Kidney (tissue), 14 donors: ENCODE measurements around the gene PSMD10. TPM values are rescaled to one million over a fixed set of nuclear protein-coding genes. Genes with fewer than 3 reads are reported as not detected.

Source experiments
- DNase-seq, 5 donors: peaks; one replicate each; pipeline ENCODE4 v3.0.0-alpha.2; 2013 to 2020
- FAIRE-seq: peaks from 2 replicates; lab custom pipeline; 2012; peaks lifted over from hg19 to GRCh38; lab: Jason Lieb, UNC
- H3K27ac ChIP-seq, 2 donors: one replicate each; pipeline ENCODE4 v1.7.0; 2013; ENCODE audit warnings: low read depth in 2 of 2, low read length in 2 of 2, inconsistent platforms in 1 of 2
- H3K27me3 ChIP-seq: one replicate; pipeline ENCODE4 v1.7.1; 2013; ENCODE audit warnings: low read length, inconsistent platforms; ENCODE audit not compliant: control insufficient read depth, insufficient read depth
- H3K36me3 ChIP-seq, 3 donors: one replicate each; pipeline versions ENCODE4 v1.7.0 to v1.7.1; 2013; ENCODE audit warnings: low read length in 3 of 3, control low read depth in 1 of 3, inconsistent platforms in 1 of 3; ENCODE audit not compliant: insufficient read depth in 3 of 3, control insufficient read depth in 2 of 3
- H3K4me1 ChIP-seq, 3 donors: one replicate each; pipeline versions ENCODE4 v1.7.0 to v1.7.1; 2013; ENCODE audit warnings: low read length in 3 of 3, inconsistent platforms in 1 of 3, low read depth in 1 of 3; ENCODE audit not compliant: control insufficient read depth in 2 of 3, insufficient read depth in 2 of 3
- H3K4me3 ChIP-seq, 3 donors: one replicate each; pipeline versions ENCODE4 v1.7.0 to v1.8.1; 2013; ENCODE audit warnings: low read length in 3 of 3, control low read depth in 1 of 3, inconsistent platforms in 1 of 3
- H3K9ac ChIP-seq, 3 donors: one replicate each; pipeline versions ENCODE4 v1.7.0 to v1.7.1; 2013; ENCODE audit warnings: low read length in 3 of 3, control low read depth in 1 of 3, inconsistent platforms in 1 of 3
- H3K9me3 ChIP-seq, 3 donors: one replicate each; pipeline versions ENCODE4 v1.7.0 to v1.7.1; 2013; ENCODE audit warnings: low read length in 3 of 3, control low read depth in 1 of 3, inconsistent platforms in 1 of 3; ENCODE audit not compliant: control insufficient read depth in 2 of 3, insufficient read depth in 1 of 3
- intact Hi-C: fragments of 100-400 bp; cut with DNase I; formaldehyde crosslinking; loops from one replicate; pipeline ENCODE4 v1.11.1; 2022
- polyA plus RNA-seq: library from polyadenylated mRNA; stranded (reverse); fragments of 350-450 nt; fragmentation: Illumina TruSeq; extraction: RNeasy Lipid Tissue Mini Kit (QIAGEN cat#74804); gene quantifications from one replicate; pipeline ENCODE4 v1.2.3, GENCODE V29; 2014; ENCODE audit warnings: low read depth, low replicate concordance; ENCODE audit not compliant: insufficient read depth
- total RNA-seq: library from RNA; stranded (reverse); fragmentation: NEBNext Ultra II Directional; extraction: Animal tissue kit (Norgen Biotek cat#: 25700); gene quantifications from one replicate; pipeline ENCODE4 v1.2.1, GENCODE V29; 2021
- TF ChIP-seq, protein P1 (sequence below): IDR thresholded peaks from 3 replicates; pipeline ENCODE4 v1.5.1; 2012; ENCODE audit warnings: mild to moderate bottlenecking, moderate library complexity, borderline replicate concordance; ENCODE audit not compliant: insufficient read depth; ENCODE audit errors: extremely low read depth
- donor health status: control.
- donor health status: control.
- donor health status: control.
- donor health status: control.
- donor health status: control.
- donor health status: DM: yes; HTN: yes; CAD: no.
- donor health status: Normal renal cell carcinoma (clear cell type).

The PSMD10 gene
- total and polyA plus RNA-seq, 2 donors from 2014 or later: 32.7 to 36.1 TPM

DNA sequence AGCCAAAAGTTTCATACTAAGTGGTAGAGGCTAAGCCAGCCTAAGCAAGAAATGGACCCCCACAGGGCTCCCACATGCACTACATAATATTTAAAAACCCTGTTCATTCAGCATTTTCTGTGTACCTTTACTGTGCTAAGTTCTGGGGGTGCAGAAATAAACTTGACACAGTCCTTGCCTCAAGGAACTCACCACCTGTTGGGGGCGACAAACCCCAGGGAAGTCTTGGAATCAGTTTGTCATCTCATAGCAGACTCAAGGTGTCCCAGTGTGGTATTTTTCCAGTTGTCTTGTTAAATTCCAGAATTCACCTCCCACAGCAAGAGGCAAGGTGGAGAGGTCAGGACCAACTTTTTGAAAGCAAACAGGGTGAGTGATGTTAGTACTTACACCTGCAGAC, 43.4 kb upstream of the PSMD10 start:
- intact Hi-C loops: no loop called here
- no peak for FAIRE-seq
- no peak overlapping the region for H3K4me3 ChIP-seq
- H3K9me3 ChIP-seq: no peaks in the 10 kb centered on the region
- peaks cover 0 to 6% (median 4%) of the 10 kb centered on the region in 3 donors for H3K36me3 ChIP-seq
- H3K27ac ChIP-seq: no peak overlapping the region
- H3K9ac ChIP-seq: no peak overlapping the region
- DNase-seq: no peak
- TF ChIP-seq, protein P1, sequence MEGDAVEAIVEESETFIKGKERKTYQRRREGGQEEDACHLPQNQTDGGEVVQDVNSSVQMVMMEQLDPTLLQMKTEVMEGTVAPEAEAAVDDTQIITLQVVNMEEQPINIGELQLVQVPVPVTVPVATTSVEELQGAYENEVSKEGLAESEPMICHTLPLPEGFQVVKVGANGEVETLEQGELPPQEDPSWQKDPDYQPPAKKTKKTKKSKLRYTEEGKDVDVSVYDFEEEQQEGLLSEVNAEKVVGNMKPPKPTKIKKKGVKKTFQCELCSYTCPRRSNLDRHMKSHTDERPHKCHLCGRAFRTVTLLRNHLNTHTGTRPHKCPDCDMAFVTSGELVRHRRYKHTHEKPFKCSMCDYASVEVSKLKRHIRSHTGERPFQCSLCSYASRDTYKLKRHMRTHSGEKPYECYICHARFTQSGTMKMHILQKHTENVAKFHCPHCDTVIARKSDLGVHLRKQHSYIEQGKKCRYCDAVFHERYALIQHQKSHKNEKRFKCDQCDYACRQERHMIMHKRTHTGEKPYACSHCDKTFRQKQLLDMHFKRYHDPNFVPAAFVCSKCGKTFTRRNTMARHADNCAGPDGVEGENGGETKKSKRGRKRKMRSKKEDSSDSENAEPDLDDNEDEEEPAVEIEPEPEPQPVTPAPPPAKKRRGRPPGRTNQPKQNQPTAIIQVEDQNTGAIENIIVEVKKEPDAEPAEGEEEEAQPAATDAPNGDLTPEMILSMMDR: no peak
- H3K4me1 ChIP-seq: no peaks in the 10 kb centered on the region
- H3K27me3 ChIP-seq: no peaks in the 10 kb centered on the region

DNA sequence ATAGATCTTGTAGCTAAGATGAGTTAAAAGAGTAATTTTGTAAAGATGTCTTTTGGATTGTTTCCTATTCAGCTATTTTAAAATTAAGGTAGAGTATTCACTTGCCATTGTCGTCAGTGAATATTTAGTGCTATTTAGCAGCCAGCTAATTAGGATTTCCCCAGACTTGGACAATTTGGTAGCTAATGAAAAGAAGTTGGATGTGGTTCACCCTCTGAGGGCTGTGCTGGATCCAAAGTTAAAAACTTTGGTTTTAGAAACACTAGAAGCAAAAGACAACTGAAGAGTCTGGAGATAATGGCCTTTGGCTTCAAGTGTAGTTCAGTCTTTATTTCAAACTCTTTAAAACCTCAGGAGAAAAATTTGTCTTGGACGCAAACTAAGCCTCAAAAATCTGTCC, 41.5 kb upstream of the PSMD10 start:
- intact Hi-C loops: no loop called here
- DNase-seq (no peak), FAIRE-seq (no peak)
- no peak overlapping the region for H3K4me3 ChIP-seq
- TF ChIP-seq, protein P1: no peak
- no peaks in the 10 kb centered on the region for H3K27me3 ChIP-seq
- no peak overlapping the region for H3K9ac ChIP-seq
- no peaks in the 10 kb centered on the region for H3K9me3 ChIP-seq
- H3K4me1 ChIP-seq: no peaks in the 10 kb centered on the region
- no peak overlapping the region for H3K27ac ChIP-seq
- H3K36me3 ChIP-seq: peaks cover 0 to 6% (median 0%) of the 10 kb centered on the region in 3 donors

DNA sequence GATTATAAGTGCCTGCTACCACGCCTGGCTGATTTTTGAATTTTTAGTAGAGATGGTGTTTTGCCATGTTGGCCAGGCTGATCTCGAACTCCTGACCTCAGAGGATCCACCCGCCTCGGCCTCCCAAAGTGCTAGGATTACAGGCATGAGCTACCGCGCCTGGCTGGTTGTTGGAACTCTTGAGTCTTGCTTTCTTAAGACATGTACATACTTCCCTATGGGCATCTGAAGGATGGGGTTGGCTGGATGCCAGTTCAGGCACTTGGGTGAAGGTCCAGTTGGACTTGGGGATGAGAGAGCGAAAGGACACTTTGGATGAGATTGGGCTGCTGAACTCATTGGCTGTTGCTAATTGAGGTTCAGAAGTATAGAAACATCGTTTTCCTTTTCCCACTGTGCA, 40.7 kb upstream of the PSMD10 start:
- intact Hi-C loops: no loop called here
- Histone ChIP-seq H3K27me3 (no peaks in the 10 kb centered on the region), H3K9ac (no peak overlapping the region), H3K4me3 (no peak overlapping the region), H3K27ac (no peak overlapping the region), H3K9me3 (no peaks in the 10 kb centered on the region), H3K4me1 (no peaks in the 10 kb centered on the region), H3K36me3 (peaks cover 0 to 6% (median 0%) of the 10 kb centered on the region in 3 donors)
- FAIRE-seq: no peak
- peak in 1 of 5 donors; percentile 52 for DNase-seq
- TF ChIP-seq, protein P1: no peak

DNA sequence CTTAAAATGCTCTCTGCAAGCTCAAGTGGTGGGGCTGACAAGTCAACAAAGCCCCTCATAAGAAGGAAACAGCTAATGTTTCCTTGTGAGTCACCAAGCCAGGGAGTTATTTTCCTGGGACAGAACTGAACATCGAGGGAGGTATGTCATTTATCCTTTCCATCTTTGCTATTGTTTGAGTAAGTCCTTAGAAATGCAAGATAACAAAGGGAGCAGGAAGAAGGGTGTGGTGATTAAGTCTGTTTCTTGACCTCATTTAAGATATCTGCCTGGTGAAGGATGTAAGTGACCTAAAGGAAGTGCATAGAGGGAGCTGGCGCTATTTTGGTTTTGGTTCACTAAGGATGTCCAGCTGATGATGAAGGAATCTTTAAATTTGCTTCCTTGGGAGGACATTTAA, 40.1 kb upstream of the PSMD10 start:
- H3K36me3 ChIP-seq: peaks cover 0 to 6% (median 0%) of the 10 kb centered on the region in 3 donors
- no peak overlapping the region for H3K9ac ChIP-seq
- no peaks in the 10 kb centered on the region for H3K27me3 ChIP-seq
- H3K4me1 ChIP-seq: no peaks in the 10 kb centered on the region
- TF ChIP-seq, protein P1: no peak
- H3K27ac ChIP-seq: no peak overlapping the region
- no peaks in the 10 kb centered on the region for H3K9me3 ChIP-seq
- DNase-seq (peak in 1 of 5 donors; percentile 18), FAIRE-seq (no peak)
- H3K4me3 ChIP-seq: no peak overlapping the region
- intact Hi-C loops: no loop called here
